CD4-positive, alpha-beta T cell treated with Interleukin-4 for 4 hours (primary cell): Measurements from ENCODE around the gene NPM3.

Experiments used
- DNase-seq: peaks from one replicate; pipeline ENCODE4 v3.0.0-alpha.2; 2020

NPM3 gene

GRCh38 chr10:101773923-101774588, 9.2 kb downstream of the NPM3 start:
- DNase-seq, result no peak

GRCh38 chr10:101772895-101773761, 10.1 kb downstream of the NPM3 start:
- DNase-seq, result no peak

DNA sequence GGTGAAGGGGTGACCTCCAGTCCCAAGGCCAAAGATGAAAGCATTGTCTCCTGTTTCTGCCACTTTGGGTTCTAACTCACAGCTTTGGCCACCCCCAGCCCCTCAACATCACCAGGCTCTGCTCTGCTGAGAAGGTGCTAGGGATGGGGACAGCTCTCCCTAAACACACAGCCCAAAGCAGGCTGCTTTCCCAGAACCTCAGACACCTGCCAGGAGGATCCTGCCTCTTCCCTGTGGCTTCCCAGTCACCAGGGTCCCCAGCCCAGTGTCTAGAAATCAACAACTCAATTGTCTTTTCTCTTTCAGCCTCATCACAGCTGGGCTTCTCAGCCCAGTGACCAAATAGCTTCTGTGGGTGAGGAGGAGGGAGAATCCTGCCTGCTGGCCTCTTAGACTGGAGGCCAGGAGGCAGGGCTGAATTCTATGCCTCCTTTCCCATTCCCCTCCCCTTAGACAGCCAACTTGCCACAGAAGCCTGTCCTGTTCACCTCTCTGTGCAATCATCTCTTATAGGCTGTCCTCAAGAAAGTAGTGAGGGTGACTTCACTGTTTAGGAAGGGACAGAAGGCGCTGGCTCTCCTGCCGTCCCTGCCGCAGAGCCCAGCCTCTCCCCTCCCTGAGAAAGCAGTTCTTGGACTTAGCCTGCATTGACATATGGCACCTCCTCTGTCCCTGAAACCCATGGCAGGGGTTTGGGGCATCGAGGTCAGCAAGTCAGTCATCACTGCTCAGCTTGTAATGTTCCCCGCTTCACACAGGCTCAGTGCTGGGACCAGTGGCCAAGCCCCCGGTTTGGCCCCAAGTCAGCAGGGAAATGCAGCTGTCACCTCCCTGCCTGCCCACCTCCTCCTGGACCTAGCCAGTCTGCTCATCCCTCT, 11.0 kb downstream of the NPM3 start:
- DNase-seq, result no peak

DNA sequence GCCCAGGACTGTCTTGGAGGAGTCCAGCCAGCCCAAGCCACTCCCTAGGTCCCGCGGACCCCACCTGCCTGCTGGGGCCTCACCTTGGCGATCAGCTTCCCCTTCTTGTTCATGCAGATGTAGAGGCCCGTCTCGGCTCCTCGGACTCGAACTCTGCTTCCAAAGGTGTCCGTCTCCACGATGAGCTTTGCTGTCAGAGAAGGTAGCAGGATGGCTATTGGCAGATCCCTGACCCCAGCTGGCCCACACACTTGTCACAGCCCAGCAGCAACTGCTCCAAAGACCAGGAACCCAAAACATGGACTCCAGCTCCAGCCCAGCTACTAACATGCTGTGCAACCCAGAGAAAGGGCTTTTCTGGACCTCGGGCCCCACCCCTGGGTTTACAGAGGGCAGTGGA, 11.9 kb downstream of the NPM3 start:
- DNase-seq, result no peak

DNA sequence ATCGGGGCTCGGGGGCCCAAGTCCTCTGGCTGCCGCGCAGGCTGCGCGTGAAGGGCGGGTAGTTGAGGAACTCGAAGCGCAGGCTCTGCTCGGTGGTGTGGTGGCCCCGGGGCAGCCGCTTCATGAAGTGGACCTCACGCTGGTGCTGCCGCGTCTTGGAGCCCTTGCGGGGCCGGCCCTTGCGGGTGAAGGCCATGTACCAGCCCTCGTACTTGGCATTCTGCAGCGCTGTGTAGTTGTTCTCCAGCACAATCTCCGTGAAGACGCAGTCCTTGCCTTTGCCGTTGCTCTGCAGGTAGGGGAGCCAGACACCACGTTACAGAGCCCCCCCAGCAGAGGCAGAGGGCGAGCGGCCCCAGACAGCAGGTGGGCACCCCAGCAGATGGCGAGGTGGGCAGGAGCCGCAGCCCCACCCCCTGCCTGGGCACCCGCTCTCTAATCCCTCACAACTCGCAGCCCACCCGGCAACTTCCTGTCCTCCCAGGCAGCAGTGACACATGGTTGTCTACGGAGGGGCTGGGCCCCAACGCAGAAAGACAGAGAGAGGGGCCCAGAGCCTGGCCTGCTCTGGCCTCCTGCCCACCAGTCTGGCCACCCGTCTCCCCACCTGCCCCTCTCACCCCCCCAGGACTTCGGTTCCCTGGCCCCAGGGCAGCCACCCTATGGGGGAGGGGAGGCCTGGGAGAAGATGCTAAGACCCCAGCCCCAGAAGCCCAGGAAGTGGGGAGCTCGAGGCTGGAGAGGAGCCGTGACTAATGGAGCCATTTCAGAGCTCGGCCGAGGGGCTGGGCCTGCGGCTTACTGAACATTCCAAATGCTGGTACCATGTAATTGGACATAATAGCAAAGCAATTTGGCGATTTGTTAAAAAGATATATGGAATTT, 12.7 kb downstream of the NPM3 start:
- DNase-seq, result no peak

DNA sequence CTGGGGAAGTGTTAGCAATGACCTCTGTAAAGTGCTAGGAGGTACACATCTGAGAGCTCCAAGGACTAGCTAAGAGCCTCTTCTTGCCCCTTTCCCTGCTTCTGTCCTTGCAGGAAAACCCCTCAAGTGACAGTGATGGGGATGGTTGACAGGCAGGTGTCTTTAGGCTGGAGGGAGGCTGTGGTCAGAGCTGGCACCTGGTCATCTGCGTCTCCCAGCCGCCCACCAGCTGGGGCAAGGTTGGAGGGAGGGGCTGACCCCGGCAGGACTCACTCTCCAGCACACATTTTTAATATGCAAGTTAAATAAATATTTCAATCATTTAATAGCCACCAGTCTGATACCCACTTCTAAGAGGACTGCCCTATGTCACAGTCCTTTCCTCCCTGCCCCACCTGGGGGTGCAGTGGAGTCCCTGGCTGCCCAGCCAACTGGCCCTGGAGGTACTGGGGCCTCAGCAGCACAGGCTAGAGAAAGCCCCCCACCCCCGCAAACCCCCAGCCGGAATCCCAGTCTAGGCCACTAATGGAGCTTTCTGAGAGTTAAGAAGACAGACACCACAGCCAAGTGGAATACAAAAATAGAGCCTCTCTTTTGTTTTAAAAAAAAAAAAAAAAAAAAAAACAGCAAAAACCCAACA, 13.6 kb downstream of the NPM3 start:
- no peak for DNase-seq

DNA sequence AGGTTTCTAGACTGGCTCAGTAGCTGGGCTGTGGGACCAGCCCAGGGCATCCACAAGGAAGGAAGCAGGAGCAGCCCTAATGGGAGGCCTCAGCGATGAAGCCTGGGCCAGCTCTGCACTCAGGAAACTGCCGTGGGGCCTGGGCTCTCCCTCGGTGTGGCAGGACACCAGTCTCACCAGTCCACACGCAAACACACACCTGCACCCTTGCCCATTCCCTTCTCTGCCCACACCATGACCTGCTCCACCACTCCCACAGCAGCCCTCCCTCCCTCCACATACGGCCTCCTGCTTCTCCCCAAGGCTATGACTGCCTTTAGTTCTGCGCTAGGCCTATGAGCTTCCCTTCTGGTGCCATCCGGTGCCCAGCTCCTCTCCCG, 14.5 kb downstream of the NPM3 start:
- DNase-seq, result no peak

DNA sequence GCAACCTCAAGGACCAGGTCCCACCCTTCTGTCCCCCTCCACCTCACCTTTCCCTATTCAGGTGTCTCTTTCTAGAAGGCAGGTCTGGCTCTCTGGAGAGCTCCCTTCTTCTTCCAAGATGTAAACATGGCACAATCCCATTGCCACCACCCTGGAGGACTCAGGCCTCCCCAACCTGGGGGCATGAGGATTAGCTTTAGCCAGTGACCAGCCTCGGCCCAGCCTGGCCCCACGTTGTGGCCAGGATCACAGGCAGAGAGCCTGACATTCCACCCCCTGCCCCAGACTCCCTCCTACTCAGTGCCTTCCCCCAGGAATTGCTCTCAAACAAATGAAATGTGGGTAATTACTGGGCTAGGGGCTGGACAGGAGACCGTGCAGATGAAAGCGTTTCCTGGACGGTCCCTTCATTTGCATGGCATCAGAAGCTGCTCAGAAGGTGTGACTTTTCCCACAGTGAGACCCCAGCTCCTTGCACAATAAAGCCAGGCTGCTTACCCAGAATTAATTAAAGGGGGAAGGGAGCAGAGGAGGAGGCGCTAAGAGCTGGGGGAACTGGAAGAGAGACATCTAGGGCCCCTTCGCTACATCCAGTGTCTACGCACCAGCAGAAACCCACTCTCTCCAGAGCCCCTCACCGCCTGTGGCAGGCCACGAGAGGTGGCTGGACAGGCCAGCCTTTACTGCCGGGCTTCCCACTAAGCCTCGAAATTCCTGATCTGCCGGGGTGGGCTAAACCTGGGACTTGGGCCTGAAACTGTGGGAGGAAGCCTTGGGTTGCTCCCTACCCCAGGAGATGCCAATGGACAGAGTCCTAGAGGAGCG, 15.1 kb downstream of the NPM3 start:
- no peak for DNase-seq

- no peak for DNase-seq
Measured at GRCh38 chr10:101767600-101767945, 15.7 kb downstream of the NPM3 start.

DNA sequence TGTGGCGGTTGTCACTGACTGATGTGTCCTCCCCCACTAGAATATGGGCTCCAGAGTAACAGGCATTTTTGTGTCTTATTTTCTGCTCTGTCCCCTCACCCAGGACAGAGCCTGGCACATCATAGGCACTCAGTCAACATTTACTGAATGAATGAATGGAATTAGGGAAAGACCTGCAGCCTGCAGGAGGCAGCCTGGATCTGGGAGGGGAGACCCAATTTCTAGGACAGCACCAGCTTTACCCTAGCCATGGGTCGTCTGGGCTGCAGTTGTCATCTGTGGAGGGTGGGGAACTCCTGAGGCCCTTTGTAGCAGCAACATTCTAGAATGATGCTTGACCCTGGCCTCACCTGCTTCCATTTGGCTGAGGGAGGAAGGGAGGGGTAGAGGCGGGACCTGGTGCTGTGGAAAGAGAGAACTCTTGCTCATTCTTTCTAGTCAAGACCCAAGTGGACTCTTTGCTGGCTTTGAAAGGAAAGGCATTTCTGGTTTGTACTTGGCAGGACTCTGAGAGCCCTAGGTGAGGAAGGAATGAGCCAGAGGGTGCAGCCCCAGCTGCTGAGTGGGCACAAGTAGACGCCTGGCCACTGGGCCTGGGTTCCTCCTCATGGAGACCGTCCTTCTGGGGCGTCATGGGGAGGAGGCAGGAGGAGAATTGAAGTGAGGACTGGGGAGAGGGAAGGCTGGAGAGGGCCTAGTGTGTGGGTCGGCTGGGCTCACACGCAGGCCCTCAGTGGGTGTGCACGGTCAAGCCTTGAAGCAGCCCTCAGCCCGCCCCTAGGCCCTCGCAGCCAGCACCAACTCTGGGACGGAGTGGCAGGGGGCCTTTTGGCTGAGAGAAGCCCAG, 16.3 kb downstream of the NPM3 start:
- DNase-seq, result no peak

DNA sequence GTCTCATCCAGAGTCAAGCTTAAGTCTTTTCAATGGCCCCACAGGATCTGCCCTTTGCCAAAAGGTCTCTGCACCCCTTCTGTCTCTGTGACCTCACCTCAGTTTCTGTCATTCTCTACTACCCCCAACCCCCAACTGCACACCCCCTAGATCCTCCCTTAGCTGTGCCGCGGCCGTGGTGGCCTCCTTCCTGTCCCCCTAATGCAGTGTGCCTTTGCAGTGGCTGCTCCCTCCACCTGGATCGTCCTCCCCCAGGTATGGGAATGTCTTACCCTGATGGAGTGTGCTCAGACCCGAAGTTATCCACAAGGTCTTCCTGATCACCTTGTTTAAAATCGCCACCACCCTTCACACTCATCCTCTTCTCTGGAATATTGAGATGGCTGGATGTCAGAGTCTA, 16.9 kb downstream of the NPM3 start:
- no peak for DNase-seq

- DNase-seq, result no peak
Measured at GRCh38 chr10:101763141-101763846, 20.0 kb downstream of the NPM3 start.

DNA sequence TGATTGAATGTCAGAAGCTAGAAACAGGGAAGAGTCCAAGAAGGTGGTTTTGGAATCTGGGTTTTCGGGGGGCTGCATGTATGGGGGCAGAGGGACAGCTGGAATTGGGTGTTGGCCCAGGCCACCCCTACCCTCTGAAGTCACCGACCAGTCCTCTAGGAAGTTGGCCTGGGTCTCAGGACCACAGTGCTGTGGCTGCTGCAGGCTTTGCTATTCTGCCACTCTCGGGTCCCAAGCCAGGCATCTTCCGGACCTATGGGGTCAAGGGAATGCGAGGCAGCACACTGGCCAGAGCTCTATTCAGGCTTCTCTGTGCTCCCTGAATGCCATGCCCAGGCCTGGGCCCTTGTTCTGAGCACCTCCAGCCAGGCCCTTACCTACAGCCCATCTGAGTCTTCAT, 20.5 kb downstream of the NPM3 start:
- no peak for DNase-seq

DNA sequence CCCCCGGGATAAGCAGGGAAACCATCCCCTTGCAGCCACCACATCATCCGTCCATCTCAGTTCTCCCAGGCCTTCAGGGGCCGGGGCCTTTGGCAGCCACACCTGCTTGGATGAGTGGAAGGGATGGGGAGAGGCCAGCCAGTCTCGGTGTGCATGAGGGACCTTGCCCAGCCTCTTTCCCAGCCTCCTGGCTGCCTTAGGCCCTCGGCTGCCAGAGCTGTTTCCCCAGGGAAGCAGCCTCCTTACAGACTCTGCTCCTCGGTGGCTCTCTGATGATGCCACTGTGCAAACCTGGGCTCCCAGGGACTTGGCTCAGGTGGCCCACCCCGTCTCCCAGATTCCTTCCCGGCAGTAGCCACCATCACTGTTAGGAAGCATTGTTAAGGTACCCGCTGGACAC, 22.0 kb downstream of the NPM3 start:
- DNase-seq, result no peak

DNA sequence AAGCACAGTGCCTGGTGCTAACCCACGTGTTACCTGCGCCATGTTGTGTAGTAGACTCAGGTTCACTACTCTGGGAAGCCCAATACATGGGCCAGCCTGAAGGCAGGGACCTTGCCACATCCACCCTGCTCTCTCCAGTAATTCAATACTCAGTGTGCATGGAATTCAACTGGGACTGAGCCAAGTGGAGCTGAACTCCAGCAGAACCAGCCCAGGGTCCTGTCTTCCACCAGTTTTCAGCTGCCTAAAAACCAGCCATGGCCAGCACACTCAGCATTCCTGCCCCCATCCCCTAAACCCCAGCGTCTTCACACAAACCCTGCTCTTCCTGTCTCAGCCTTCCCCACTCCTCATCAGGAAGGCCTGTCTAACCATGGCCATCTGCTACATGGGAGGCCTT, 22.7 kb downstream of the NPM3 start:
- DNase-seq, result no peak

GRCh38 chr10:101759309-101760247, 23.7 kb downstream of the NPM3 start:
- DNase-seq, result no peak

GRCh38 chr10:101758858-101759257, 24.4 kb downstream of the NPM3 start:
- DNase-seq, result no peak

- no peak for DNase-seq
Measured at GRCh38 chr10:101752241-101752640, 31.0 kb downstream of the NPM3 start.
